Measurements from ENCODE around the gene CACFD1. TPM values are rescaled to one million over a fixed set of nuclear protein-coding genes. Genes with fewer than 3 reads are reported as not detected.

The CACFD1 gene
- total RNA-seq, 1 donor from 2014 or later: 22.3 TPM

DNA sequence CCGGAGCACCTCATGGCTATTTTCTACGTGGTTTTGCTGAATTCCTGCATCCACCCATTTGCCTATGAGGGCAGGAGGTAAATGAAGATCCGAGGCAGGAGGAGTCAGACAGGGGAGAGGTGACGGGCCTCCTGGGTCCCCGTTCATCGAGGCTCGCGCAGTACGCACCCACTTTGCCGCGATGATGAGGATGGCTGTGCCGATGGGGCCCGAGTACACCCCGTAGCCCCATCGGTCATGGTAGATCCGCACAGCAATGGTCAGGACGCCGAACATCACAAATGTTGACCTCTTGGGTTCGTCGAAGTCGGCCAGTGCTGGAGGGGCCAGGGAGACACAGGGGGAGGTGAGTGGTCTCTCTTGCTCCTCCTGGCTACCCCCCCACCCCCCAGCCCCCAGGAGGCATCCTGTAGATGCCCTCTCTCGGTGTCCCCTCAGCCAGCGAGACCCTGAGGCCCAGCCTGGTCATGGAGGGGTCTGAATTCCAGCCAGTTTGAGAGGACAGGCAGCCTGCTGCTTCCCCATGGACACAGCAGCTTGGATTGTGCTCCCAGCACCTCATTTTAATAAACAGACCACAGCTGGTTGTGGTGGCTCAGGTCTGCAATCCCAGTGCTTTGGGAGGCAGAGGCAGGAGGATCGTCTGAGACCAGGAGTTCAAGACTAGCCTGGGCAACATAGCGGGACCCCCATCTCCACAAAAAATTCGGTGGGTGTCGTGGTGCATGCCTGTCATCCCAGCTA is 59.1 kb downstream of the CACFD1 start:
- TF ChIP-seq, protein P1, sequence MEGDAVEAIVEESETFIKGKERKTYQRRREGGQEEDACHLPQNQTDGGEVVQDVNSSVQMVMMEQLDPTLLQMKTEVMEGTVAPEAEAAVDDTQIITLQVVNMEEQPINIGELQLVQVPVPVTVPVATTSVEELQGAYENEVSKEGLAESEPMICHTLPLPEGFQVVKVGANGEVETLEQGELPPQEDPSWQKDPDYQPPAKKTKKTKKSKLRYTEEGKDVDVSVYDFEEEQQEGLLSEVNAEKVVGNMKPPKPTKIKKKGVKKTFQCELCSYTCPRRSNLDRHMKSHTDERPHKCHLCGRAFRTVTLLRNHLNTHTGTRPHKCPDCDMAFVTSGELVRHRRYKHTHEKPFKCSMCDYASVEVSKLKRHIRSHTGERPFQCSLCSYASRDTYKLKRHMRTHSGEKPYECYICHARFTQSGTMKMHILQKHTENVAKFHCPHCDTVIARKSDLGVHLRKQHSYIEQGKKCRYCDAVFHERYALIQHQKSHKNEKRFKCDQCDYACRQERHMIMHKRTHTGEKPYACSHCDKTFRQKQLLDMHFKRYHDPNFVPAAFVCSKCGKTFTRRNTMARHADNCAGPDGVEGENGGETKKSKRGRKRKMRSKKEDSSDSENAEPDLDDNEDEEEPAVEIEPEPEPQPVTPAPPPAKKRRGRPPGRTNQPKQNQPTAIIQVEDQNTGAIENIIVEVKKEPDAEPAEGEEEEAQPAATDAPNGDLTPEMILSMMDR (IDR thresholded peaks at IDR 0.05): no peak
- no peaks in the 10 kb centered on the region for H3K9me3 Mint-ChIP-seq (ENCODE audit: low read depth)
- peaks cover 11% of the 10 kb centered on the region for H3K4me1 Mint-ChIP-seq (ENCODE audit: low read depth)
- no peak overlapping the region for H3K27ac Mint-ChIP-seq (ENCODE audit: unreplicated experiment)
- no peaks in the 10 kb centered on the region for H3K36me3 Mint-ChIP-seq (ENCODE audit: low read depth)
- H3K27me3 Mint-ChIP-seq (ENCODE audit: low read depth): peaks cover 6% of the 10 kb centered on the region
- no peak overlapping the region for H3K4me3 Mint-ChIP-seq (ENCODE audit: unreplicated experiment)
- no peak for DNase-seq (ENCODE audit: low spot score)

DNA sequence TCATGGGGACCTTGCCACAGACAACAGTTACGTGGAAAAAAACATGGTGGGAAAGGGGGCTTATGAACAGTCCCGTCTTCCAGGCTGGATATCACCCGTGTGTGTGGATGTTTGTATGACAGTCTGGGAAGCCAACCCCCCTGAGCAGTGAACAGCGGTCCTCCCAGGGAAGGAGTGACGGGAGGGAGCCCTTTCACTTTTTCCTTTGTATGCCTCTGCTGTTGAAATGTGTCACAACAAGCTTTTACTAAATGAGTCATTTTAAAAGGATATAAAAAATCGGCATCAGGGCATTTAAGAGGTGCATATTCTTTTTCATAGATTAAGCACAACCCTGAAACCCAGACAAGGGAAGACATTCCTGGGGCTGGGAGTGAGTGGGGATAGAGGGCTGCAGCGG is 59.9 kb downstream of the CACFD1 start:
- H3K4me3 Mint-ChIP-seq (ENCODE audit: unreplicated experiment): no peak overlapping the region
- H3K27ac Mint-ChIP-seq (ENCODE audit: unreplicated experiment): no peak overlapping the region
- no peaks in the 10 kb centered on the region for H3K9me3 Mint-ChIP-seq (ENCODE audit: low read depth)
- TF ChIP-seq, protein P1 (IDR thresholded peaks at IDR 0.05): no peak
- no peaks in the 10 kb centered on the region for H3K36me3 Mint-ChIP-seq (ENCODE audit: low read depth)
- H3K4me1 Mint-ChIP-seq (ENCODE audit: low read depth): peaks cover 7% of the 10 kb centered on the region
- no peak for DNase-seq (ENCODE audit: low spot score)
- peaks cover 6% of the 10 kb centered on the region for H3K27me3 Mint-ChIP-seq (ENCODE audit: low read depth)

DNA sequence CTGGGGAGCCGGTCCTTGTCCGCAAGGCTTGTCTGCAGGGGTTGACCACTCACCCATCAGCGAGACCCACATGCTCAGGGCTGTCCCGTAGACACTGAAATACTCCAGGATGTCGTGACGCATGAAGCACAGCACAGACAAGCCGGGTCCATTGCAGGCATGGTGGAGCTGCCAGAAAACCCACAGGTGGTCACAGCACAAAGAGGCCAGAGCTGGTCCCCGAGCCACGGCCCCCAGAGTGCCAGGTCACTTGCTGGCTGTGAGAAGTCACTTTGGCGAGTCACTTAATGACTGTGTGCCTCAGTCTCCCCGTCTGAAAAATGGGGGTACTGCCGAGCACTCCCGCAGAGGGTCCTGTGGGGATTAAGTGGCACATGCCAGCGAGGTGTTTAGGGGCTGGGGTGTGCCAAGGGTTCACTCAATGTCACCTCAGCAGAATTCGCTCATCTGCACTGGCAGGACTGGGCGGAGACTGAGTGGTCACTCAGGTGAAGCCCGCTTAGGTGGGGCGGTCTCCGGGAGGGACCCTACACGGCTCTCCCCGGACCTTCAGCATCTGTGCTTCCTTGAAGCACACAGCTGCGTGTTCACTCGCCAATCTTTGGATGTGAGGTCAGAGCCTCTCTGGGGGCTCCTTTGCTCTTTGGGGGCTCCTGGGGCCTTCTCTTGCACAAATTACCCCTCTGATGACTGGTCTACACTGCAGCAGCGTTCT is 60.5 kb downstream of the CACFD1 start:
- H3K4me3 Mint-ChIP-seq (ENCODE audit: unreplicated experiment): no peak overlapping the region
- no peak for DNase-seq (ENCODE audit: low spot score)
- H3K4me1 Mint-ChIP-seq (ENCODE audit: low read depth): peaks cover 4% of the 10 kb centered on the region
- no peak overlapping the region for H3K27ac Mint-ChIP-seq (ENCODE audit: unreplicated experiment)
- peaks cover 6% of the 10 kb centered on the region for H3K27me3 Mint-ChIP-seq (ENCODE audit: low read depth)
- no peaks in the 10 kb centered on the region for H3K9me3 Mint-ChIP-seq (ENCODE audit: low read depth)
- H3K36me3 Mint-ChIP-seq (ENCODE audit: low read depth): no peaks in the 10 kb centered on the region
- TF ChIP-seq, protein P1 (IDR thresholded peaks at IDR 0.05): no peak

Other genes with a start within 250 kb of the CACFD1 start
- 0.17 TPM in 1 of 3 replicates, not detected in the others for gene ABO, start 184.8 kb upstream of the CACFD1 start, total RNA-seq
- gene SURF6, start 123.8 kb upstream of the CACFD1 start, total RNA-seq: 14.6 to 16.0 TPM (median 15.1 TPM) in 3 replicates
- 24.6 to 27.8 TPM (median 26.0 TPM) in 3 replicates for gene MED22, start 111.8 kb upstream of the CACFD1 start, total RNA-seq
- gene RPL7A, start 111.8 kb upstream of the CACFD1 start, total RNA-seq: 1,095 to 1,183 TPM (median 1,126 TPM) in 3 replicates
- 27.2 to 31.3 TPM (median 31.0 TPM) in 3 replicates for gene SURF1, start 103.5 kb upstream of the CACFD1 start, total RNA-seq
- 12.5 to 13.3 TPM (median 13.2 TPM) in 3 replicates for gene SURF2, start 103.4 kb upstream of the CACFD1 start, total RNA-seq
- gene SURF4, start 83.9 kb upstream of the CACFD1 start, total RNA-seq: 242 to 285 TPM (median 243 TPM) in 3 replicates
- 1.2 to 1.9 TPM (median 1.8 TPM) in 3 replicates for gene STKLD1, start 83.6 kb upstream of the CACFD1 start, total RNA-seq
- 15.0 to 19.3 TPM (median 16.8 TPM) in 3 replicates for gene REXO4, start 42.0 kb upstream of the CACFD1 start, total RNA-seq
- 5.5 to 9.5 TPM (median 5.7 TPM) in 3 replicates for gene ADAMTS13, start 37.6 kb upstream of the CACFD1 start, total RNA-seq
- gene SLC2A6, start 19.1 kb downstream of the CACFD1 start, total RNA-seq: 5.4 to 13.7 TPM (median 13.2 TPM) in 3 replicates
- gene MYMK, start 65.0 kb downstream of the CACFD1 start, total RNA-seq: not detected in 3 replicates
- gene ADAMTSL2, start 74.7 kb downstream of the CACFD1 start, total RNA-seq: 0.15 to 0.31 TPM (median 0.23 TPM) in 3 replicates
- not detected in 3 replicates for gene FAM163B, start 149.4 kb downstream of the CACFD1 start, total RNA-seq
- gene DBH, start 176.4 kb downstream of the CACFD1 start, total RNA-seq: not detected in 3 replicates

Measured in chondrocyte (in vitro differentiated cells).